AG10803 (cell line): Measurements from ENCODE around the gene IDS.
A peak's percentile ranks its signal among the peaks of the same experiment; 100 is the strongest.
"Not testable (repeated sequence)": the region's sequence is repeated elsewhere in the genome, so short reads cannot be mapped to it uniquely, and the experiment has no call there.

Experiments
- DNase-seq: peaks from one replicate; pipeline ENCODE4 v3.0.0; 2010; ENCODE audit warnings: low read depth
- H3K4me3 ChIP-seq: 2 replicates; pipeline ENCODE4 v1.5.1; 2011; ENCODE audit warnings: mild to moderate bottlenecking, low read length, control low read depth
- CTCF ChIP-seq: conservative IDR thresholded peaks from 2 replicates; pipeline ENCODE4 v1.5.1; 2011; ENCODE audit warnings: mild to moderate bottlenecking, low read length, control low read depth, inconsistent platforms

IDS gene

DNA sequence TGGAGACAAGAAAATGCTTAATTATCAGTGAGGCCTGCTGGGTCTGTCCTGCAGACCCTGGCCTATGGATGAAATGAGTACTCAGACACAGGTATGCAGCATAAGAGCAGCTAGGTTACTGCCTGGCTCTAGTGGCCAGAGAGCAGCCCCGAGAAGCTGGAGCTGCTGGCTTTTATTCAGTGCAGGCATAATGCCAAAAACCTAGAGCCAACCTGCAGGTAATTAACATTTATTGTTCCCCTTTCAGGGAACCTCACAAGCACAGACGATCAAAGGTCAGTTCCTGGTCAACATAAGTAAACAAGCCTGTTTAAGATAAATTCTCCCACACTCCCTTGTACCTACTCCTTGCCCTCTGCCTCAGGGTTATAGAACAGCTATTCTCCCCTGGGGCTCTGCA is 13.3 kb downstream of the IDS start:
- H3K4me3 ChIP-seq = no peak overlapping the region
- DNase-seq = no peak
- TF ChIP-seq CTCF = no peak

- DNase-seq = peak; percentile 28
- H3K4me3 ChIP-seq = no peak overlapping the region
- TF ChIP-seq CTCF = no peak
Measured at GRCh38 chrX:149490100-149490499, 15.0 kb downstream of the IDS start.

DNA sequence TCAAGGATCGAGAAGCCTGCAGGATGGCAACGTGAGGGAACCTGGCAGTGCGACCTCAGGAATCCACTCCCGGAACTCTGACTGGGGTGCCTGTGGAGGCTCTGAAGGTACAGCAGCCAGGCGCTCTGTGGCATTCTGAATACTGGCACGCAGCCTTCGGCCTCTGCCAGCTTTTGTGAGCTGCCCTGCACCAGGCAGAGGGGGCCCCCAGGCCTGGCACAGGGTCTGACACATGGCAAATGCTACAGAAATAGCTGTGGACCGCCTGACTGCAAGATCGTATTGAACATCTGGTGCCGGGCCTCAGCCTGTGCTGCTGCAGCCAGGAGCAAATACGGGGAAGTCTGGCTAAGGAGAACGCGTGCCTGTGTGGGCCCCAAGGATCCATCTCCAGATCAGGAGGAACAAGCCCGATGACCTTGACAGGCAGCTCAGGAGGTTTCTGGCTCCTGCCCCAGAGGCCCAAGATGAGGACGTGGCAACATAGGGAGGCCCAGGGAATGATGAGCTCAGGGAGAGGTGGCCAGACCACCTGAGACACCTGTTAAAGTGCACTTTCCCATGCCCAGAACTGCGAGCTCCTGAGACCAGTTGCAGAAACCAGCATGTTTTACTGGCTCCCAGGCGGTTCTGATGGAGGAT is 16.6 kb downstream of the IDS start:
- not testable (repeated sequence) for DNase-seq, H3K4me3 ChIP-seq

DNA sequence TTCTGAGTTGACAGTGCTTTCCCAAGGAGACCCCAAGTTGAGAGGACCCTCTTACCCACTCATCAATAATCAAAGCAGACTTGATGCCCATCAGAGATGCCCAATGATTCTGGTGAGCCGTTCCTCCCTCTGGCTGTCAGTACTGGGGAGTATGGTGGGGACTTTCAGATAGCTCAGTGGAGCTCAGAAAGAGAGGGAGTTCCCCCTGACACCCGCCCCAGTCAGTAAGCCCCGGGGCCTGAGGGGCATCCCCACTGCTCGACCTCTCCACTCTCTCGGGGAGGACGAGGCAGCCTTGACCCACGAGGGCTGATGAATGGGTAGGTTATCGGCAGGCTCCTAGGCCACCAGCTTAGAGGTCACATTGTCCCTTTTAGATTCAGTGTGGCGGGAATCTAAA is 17.1 kb downstream of the IDS start:
- H3K4me3 ChIP-seq = not testable (repeated sequence)

GRCh38 chrX:149487292-149487691 is 17.8 kb downstream of the IDS start:
- no peak overlapping the region for H3K4me3 ChIP-seq
- DNase-seq = no peak
- peak; percentile 28 for TF ChIP-seq CTCF

More for the DNA sequence above, 17.1 kb downstream of the IDS start:
- not testable (repeated sequence) for DNase-seq

DNA sequence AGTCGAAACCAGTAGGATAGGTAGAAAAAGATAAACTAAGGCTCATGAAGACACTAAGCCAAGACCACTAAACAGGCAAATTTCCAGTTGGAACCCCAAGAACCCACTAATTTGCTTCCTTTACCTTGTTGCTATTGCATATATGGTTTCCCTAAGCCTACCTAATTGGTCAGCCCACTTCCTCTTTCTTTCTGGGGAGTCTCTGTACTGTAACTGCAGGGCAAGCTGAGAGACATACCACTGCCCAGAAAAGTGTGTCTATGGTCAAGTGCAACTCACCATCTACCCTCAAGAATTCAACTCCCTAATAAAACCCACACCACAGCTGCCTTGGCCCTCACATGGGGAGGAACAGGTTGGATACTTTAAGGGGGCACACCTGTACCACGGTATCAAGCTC is 28.6 kb downstream of the IDS start:
- H3K4me3 ChIP-seq = no peak overlapping the region
- DNase-seq = no peak
- TF ChIP-seq CTCF = no peak

DNA sequence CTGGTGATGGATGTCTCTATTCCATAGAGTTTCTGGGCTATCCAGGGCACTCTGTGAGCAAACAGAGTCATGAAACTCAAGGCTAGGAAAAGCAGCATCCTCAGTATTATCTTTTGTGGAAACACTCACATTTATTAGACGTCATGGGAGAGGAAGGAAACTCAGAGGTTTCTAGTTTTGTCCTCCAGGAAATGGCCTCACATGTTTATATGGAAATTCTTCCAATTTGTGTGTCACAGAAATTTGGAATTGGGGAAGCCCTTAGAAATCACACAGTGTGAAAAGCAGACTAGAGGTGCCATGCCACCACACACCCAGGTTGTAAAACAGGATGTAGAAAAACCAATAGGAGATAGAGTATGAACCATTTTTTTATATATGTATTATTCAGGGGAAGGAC is 31.1 kb downstream of the IDS start:
- no peak overlapping the region for H3K4me3 ChIP-seq
- TF ChIP-seq CTCF = no peak
- no peak for DNase-seq

DNA sequence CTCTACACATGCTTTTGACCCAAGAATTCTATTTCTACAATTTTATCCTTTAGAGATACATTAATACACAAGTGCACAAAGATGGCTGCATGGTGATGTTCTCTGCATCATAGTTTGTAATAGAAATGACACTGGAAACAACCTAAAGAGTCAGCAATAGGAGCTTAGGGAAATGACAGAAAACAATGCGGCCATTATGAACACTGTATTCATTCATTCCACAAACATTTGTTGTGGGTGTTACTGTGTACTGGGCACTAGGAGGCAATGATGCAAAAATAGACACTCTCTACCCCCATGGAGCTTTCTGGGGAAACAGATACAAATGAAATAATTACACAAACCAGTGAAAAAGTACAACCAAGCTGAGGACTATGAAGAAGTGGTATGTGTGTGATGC is 32.0 kb downstream of the IDS start:
- no peak overlapping the region for H3K4me3 ChIP-seq
- TF ChIP-seq CTCF = no peak
- no peak for DNase-seq
